PC-3 (cell line): ENCODE results near the gene FOSB. TPM values are rescaled to one million over a fixed set of nuclear protein-coding genes. Genes with fewer than 3 reads are reported as not detected.

ENCODE experiments used
- ATAC-seq: fragments of 200-7000 bp; cut with Tn5 transposase; 2 replicates; pipeline ENCODE4 v1.9.1; 2020; ENCODE audit warnings: mild to moderate bottlenecking, moderate library complexity
- BruUV-seq: library from RNA; stranded (reverse); fragments of 400-500 nt; replicated peaks from 2 replicates; lab custom pipeline; 2021; lab: Mats Ljungman, UMichigan
- CTCF ChIA-PET: fragments of 300-600 bp; sonication (Branson Sonifier 250); formaldehyde crosslinking; loops from one replicate; lab custom pipeline; 2022; ENCODE audit warnings: antibody characterized with exemption; lab: Charles Lee
- POLR2A ChIA-PET: fragments of 300-600 bp; sonication (Branson Sonifier 250); formaldehyde crosslinking; loops from one replicate; lab custom pipeline; 2022; ENCODE audit warnings: antibody characterized with exemption; ENCODE audit not compliant: unreplicated experiment; lab: Charles Lee
- DNase-seq: peaks from one replicate; pipeline ENCODE4 v3.0.0-alpha.2; 2015
- H2AFZ ChIP-seq: fragments of 300-600 bp; sonication (generic); 2 replicates; pipeline ENCODE4 v1.6.0; 2016; ENCODE audit warnings: antibody characterized with exemption, low read length
- H3F3A ChIP-seq: fragments of 300-600 bp; sonication (generic); one replicate; pipeline ENCODE4 v1.6.0; 2017; ENCODE audit warnings: antibody characterized with exemption, low read length, control low read depth, mild to moderate bottlenecking; ENCODE audit not compliant: unreplicated experiment
- H3K27ac ChIP-seq: fragments of 300-600 bp; sonication (generic); 2 replicates; pipeline ENCODE4 v1.5.1; 2016; ENCODE audit warnings: mild to moderate bottlenecking, low read length
- H3K27me3 ChIP-seq: fragments of 300-600 bp; sonication (generic); 2 replicates; pipeline ENCODE4 v1.6.1; 2016; ENCODE audit warnings: low read length, mixed read lengths
- H3K36me3 ChIP-seq: fragments of 300-600 bp; sonication (generic); 2 replicates; pipeline ENCODE4 v1.6.1; 2016; ENCODE audit warnings: low read depth, mixed run types, low read length, mixed read lengths
- H3K4me1 ChIP-seq: fragments of 300-600 bp; sonication (generic); 2 replicates; pipeline ENCODE4 v1.5.1; 2016; ENCODE audit warnings: low read length; ENCODE audit not compliant: insufficient read depth
- H3K4me2 ChIP-seq: fragments of 300-600 bp; sonication (generic); 2 replicates; pipeline ENCODE4 v1.6.0; 2016; ENCODE audit warnings: low read length
- H3K4me3 ChIP-seq: fragments of 300-600 bp; sonication (generic); 2 replicates; pipeline ENCODE4 v1.5.1; 2016; ENCODE audit warnings: mild to moderate bottlenecking, low read length, mixed read lengths
- H3K79me2 ChIP-seq: fragments of 300-600 bp; sonication (generic); 2 replicates; pipeline ENCODE4 v1.6.1; 2017; ENCODE audit warnings: low read length, mixed read lengths
- H3K9ac ChIP-seq: fragments of 300-600 bp; sonication (generic); 2 replicates; pipeline ENCODE4 v1.6.0; 2016; ENCODE audit warnings: mild to moderate bottlenecking, low read length
- H3K9me2 ChIP-seq: fragments of 300-600 bp; sonication (generic); replicated peaks from 2 replicates; pipeline ENCODE4 v1.6.1; 2016; ENCODE audit warnings: mixed run types, low read length, mixed read lengths
- H3K9me3 ChIP-seq: fragments of 300-600 bp; sonication (generic); 2 replicates; pipeline ENCODE4 v1.6.1; 2016; ENCODE audit warnings: low read length, mixed read lengths
- H4K20me1 ChIP-seq: fragments of 300-600 bp; sonication (generic); 2 replicates; pipeline ENCODE4 v1.6.1; 2016; ENCODE audit warnings: low read length, mixed read lengths
- CTCF ChIP-seq: fragments of 300-600 bp; sonication (generic); conservative IDR thresholded peaks from 2 replicates; pipeline ENCODE4 v1.5.1; 2017; ENCODE audit warnings: antibody characterized with exemption, low read depth, mild to moderate bottlenecking, low read length
- EZH2 ChIP-seq: fragments of 300-600 bp; sonication (generic); IDR thresholded peaks from one replicate; pipeline ENCODE4 v1.6.1; 2017; ENCODE audit warnings: antibody characterized with exemption, mild to moderate bottlenecking, low read length; ENCODE audit not compliant: unreplicated experiment
- EZH2phosphoT487 ChIP-seq: fragments of 300-600 bp; sonication (generic); IDR thresholded peaks from 2 replicates; pipeline ENCODE4 v1.6.1; 2018; ENCODE audit warnings: mild to moderate bottlenecking, antibody characterized with exemption, low read length, borderline replicate concordance
- intact Hi-C: fragments of 100-400 bp; cut with micrococcal nuclease; formaldehyde crosslinking; loops from 2 replicates; pipeline ENCODE4 v1.9.0; 2023
- total RNA-seq: library from RNA; depleted of rRNA; stranded (reverse); fragments of >200 nt; gene quantifications from 2 replicates; pipeline ENCODE4 v1.2.3, GENCODE V29; 2014

FOSB gene
- total RNA-seq, 1 experiment from 2014 or later, result 35.8 TPM

DNA sequence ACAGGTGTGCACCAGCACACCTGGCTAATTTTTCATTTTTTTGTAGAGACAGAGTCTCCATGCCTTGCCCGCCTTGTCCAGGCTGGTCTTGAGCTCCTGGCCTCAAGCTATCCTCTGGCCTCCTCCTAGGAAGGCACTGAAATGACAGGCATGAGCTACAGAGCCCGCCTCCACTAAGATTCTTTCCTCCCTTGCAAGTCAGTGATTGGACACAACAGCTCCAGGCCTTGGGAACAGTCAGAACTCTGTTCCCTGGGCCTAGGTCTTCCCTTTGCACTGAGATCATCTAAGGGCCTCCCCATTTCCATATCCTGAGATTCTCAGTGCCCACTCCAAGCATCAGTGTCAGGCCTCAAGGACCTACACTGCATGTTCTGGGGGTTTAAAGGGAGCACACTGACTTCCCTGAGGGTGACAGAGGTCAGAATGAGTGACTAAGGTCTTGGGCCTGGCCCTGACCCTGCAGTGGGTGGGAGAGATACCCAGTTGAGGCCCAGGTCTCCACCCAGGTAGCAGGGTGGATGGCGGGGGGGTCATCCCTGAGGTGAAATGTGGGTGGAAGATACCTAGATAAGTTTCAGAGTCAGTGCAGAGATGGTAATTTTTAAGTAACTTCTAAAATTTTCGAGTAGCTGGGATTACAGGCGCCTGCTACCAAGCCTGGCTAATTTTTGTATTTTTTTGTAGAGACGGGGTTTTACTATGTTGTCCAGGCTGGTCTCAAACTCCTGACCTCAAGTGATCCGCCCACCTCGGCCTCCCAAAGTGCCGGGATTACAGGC lies 26.7 kb upstream of the FOSB start:
- ChIA-PET CTCF (interaction anchor here (0.6 to 1.5 kb wide), 3 partner anchors 38 to 52 kb away, joined by 3 to 11 read pairs (median 4); no protein-coding TSS in a partner anchor), POLR2A (interaction anchor here (0.5 to 0.6 kb wide), 3 partner anchors 26 to 273 kb away, joined by 3 to 8 read pairs (median 4); no protein-coding TSS in a partner anchor)
- no peaks in the 10 kb centered on the region for H3F3A ChIP-seq
- no peak overlapping the region for H3K4me2 ChIP-seq
- H3K27me3 ChIP-seq, result no peaks in the 10 kb centered on the region
- TF ChIP-seq EZH2phosphoT487 (no peak), CTCF (no peak)
- DNase-seq (peak; percentile 34), ATAC-seq (no peak)
- H4K20me1 ChIP-seq, result no peaks in the 10 kb centered on the region
- intact Hi-C loops, result no loop called here
- no peaks in the 10 kb centered on the region for H3K36me3 ChIP-seq
- no peaks in the 10 kb centered on the region for H3K79me2 ChIP-seq
- no peak overlapping the region for H2AFZ ChIP-seq
- H3K9me2 ChIP-seq, result no peaks in the 10 kb centered on the region
- H3K4me3 ChIP-seq, result no peak overlapping the region
- H3K27ac ChIP-seq, result no peak overlapping the region
- BruUV-seq, result no TSS peak
- H3K4me1 ChIP-seq, result peaks cover 14% of the 10 kb centered on the region
- no peak overlapping the region for H3K9ac ChIP-seq
- H3K9me3 ChIP-seq, result no peaks in the 10 kb centered on the region

DNA sequence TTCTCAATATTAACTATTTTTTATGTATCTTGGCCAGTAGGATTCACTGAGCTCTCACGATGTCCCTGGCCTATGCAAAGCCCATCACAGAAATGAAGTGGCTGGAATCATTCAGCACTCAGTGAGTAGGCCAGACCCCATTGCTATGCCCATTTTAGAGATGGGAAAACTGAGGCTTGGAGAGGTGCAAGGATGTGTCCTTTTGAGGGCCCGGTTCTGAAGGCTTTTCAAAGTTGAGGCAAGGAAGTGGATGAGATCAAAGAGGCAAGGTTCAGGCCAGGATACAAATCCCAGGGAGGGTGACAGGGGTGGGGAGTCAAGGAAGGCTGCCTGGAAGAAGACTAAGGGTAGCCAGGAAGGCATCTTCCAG lies 25.4 kb upstream of the FOSB start:
- peaks cover 14% of the 10 kb centered on the region for H3K4me1 ChIP-seq
- ChIA-PET POLR2A (no interaction called here), CTCF (interaction anchor here (0.5 kb wide), 1 partner anchor 74 kb away, joined by 10 read pairs; no protein-coding TSS in a partner anchor)

More for the DNA sequence above, 25.4 kb upstream of the FOSB start:
- no TSS peak for BruUV-seq
- DNase-seq (no peak), ATAC-seq (no peak)
- Histone ChIP-seq H3K36me3 (no peaks in the 10 kb centered on the region), H3K9me3 (no peaks in the 10 kb centered on the region), H3K4me3 (no peak overlapping the region), H2AFZ (no peak overlapping the region), H3K27ac (no peak overlapping the region), H3K79me2 (no peaks in the 10 kb centered on the region), H3K27me3 (no peaks in the 10 kb centered on the region), H3K9ac (no peak overlapping the region), H3K9me2 (no peaks in the 10 kb centered on the region), H4K20me1 (no peaks in the 10 kb centered on the region), H3F3A (no peaks in the 10 kb centered on the region), H3K4me2 (no peak overlapping the region)
- intact Hi-C loops, result no loop called here
- no peak for TF ChIP-seq CTCF
- TF ChIP-seq EZH2phosphoT487, result no peak
- no peak for TF ChIP-seq EZH2
